H1 (cell line): ENCODE results near the gene PLGRKT. TPM values are rescaled to one million over a fixed set of nuclear protein-coding genes. Genes with fewer than 3 reads are reported as not detected.
"Not testable (repeated sequence)": the region's sequence is repeated elsewhere in the genome, so short reads cannot be mapped to it uniquely, and the experiment has no call there.

Source experiments
- CTCF ChIA-PET: fragments of 300-600 bp; sonication (Branson Sonifier 250); formaldehyde crosslinking; loops from one replicate; lab custom pipeline; 2021; ENCODE audit not compliant: partially characterized antibody; lab: Charles Lee
- POLR2A ChIA-PET: fragments of 300-600 bp; sonication (Branson Sonifier 250); formaldehyde crosslinking; loops from one replicate; lab custom pipeline; 2021; ENCODE audit warnings: inconsistent platforms; ENCODE audit not compliant: partially characterized antibody; lab: Charles Lee
- DNase-seq, 2 experiments: peaks; one replicate each; pipeline versions ENCODE4 v3.0.0 to v3.0.0-alpha.2; 2010 to 2022; ENCODE audit warnings: low spot score in 2 of 2, low read depth in 1 of 2, mixed read lengths in 1 of 2
- FAIRE-seq: peaks from 2 replicates; lab custom pipeline; 2011; peaks lifted over from hg19 to GRCh38; lab: Jason Lieb, UNC
- H2AFZ ChIP-seq: 2 replicates; pipeline ENCODE4 v1.8.1; 2012; ENCODE audit warnings: low read length, inconsistent platforms
- H2AK5ac ChIP-seq: 2 replicates; pipeline ENCODE4 v1.6.1; 2013; ENCODE audit warnings: low read depth, low read length
- H2BK120ac ChIP-seq: replicated peaks from 2 replicates; pipeline ENCODE3; 2013; ENCODE audit warnings: low read depth, low read length, inconsistent platforms
- H2BK12ac ChIP-seq: 2 replicates; pipeline ENCODE4 v1.6.1; 2013; ENCODE audit warnings: low read depth, low read length
- H2BK15ac ChIP-seq: 2 replicates; pipeline ENCODE4 v1.6.1; 2013; ENCODE audit warnings: low read length
- H2BK20ac ChIP-seq: 2 replicates; pipeline ENCODE4 v1.6.1; 2013; ENCODE audit warnings: low read length
- H2BK5ac ChIP-seq: 2 replicates; pipeline ENCODE4 v1.6.1; 2013; ENCODE audit warnings: low read depth, low read length
- H3K14ac ChIP-seq: 2 replicates; pipeline ENCODE4 v1.6.1; 2013; ENCODE audit warnings: inconsistent platforms; ENCODE audit not compliant: insufficient read length
- H3K18ac ChIP-seq: 2 replicates; pipeline ENCODE4 v1.6.1; 2013; ENCODE audit warnings: low read length; ENCODE audit errors: extremely low read depth
- H3K23ac ChIP-seq: 2 replicates; pipeline ENCODE4 v1.6.1; 2013; ENCODE audit warnings: inconsistent platforms; ENCODE audit not compliant: insufficient read length
- H3K23me2 ChIP-seq: 2 replicates; pipeline ENCODE4 v1.6.1; 2013; ENCODE audit warnings: low read depth, low read length
- H3K27ac ChIP-seq: 2 replicates; pipeline ENCODE4 v1.6.1; 2011; ENCODE audit warnings: low read depth, low read length, inconsistent platforms
- H3K27me3 ChIP-seq, 4 experiments: replicated peaks in 1 of 4; 1 replicate in 1 of 4; 2 replicates in 3 of 4; pipeline versions ENCODE4 v1.6.1 to v1.8.1; 2011 to 2013; ENCODE audit warnings: low read length in 3 of 4, mild to moderate bottlenecking in 3 of 4, inconsistent platforms in 2 of 4, mixed read lengths in 2 of 4, moderate library complexity in 1 of 4; ENCODE audit not compliant: control insufficient read depth in 3 of 4, insufficient read depth in 3 of 4; ENCODE audit errors: extremely low read depth in 1 of 4
- H3K36me3 ChIP-seq, 4 experiments: 2 replicates each; pipeline versions ENCODE4 v1.6.1 to v1.8.1; 2011 to 2013; ENCODE audit warnings: mild to moderate bottlenecking in 4 of 4, low read length in 3 of 4, moderate library complexity in 2 of 4, control low read depth in 1 of 4, inconsistent platforms in 1 of 4; ENCODE audit not compliant: insufficient read depth in 4 of 4, control insufficient read depth in 2 of 4
- H3K4ac ChIP-seq: replicated peaks from 2 replicates; pipeline ENCODE3; 2013; ENCODE audit warnings: low read length, low read depth, mixed read lengths, inconsistent platforms; ENCODE audit not compliant: insufficient read length
- H3K4me1 ChIP-seq, 4 experiments: replicated peaks in 1 of 4; 1 replicate in 1 of 4; 2 replicates in 3 of 4; pipeline versions ENCODE4 v1.6.1 to v1.8.1; 2011 to 2013; ENCODE audit warnings: low read length in 3 of 4, inconsistent platforms in 2 of 4, mixed read lengths in 1 of 4; ENCODE audit not compliant: insufficient read depth in 4 of 4, control insufficient read depth in 3 of 4
- H3K4me2 ChIP-seq, 2 experiments: 2 replicates each; pipeline versions ENCODE4 v1.6.1 to v1.8.1; 2011 to 2013; ENCODE audit warnings: low read depth in 2 of 2, low read length in 2 of 2, control low read depth in 1 of 2, inconsistent platforms in 1 of 2, mild to moderate bottlenecking in 1 of 2; ENCODE audit not compliant: insufficient read depth in 1 of 2
- H3K4me3 ChIP-seq, 4 experiments: fragments of 200-600, 300-600 bp in 1 of 4; sonication (generic), shearing (Covaris generic), sonication (Bioruptor Twin) in 1 of 4; 2 replicates each; pipeline versions ENCODE4 v1.5.1 to v1.8.1; 2011 to 2016; ENCODE audit warnings: low read length in 4 of 4, low read depth in 3 of 4, control low read depth in 2 of 4, inconsistent platforms in 2 of 4, mild to moderate bottlenecking in 2 of 4, mixed read lengths in 1 of 4, moderate library complexity in 1 of 4; ENCODE audit not compliant: insufficient read depth in 2 of 4; ENCODE audit errors: extremely low read depth in 1 of 4
- H3K56ac ChIP-seq: replicated peaks from 2 replicates; pipeline ENCODE3; 2013; ENCODE audit warnings: low read depth, mild to moderate bottlenecking, mixed read lengths, low read length, inconsistent platforms; ENCODE audit not compliant: insufficient read length
- H3K79me1 ChIP-seq: 2 replicates; pipeline ENCODE4 v1.6.1; 2013; ENCODE audit warnings: low read depth, low read length, control low read depth
- H3K79me2 ChIP-seq, 2 experiments: 2 replicates each; pipeline versions ENCODE4 v1.6.1 to v1.8.1; 2012 to 2013; ENCODE audit warnings: low read length in 2 of 2, mild to moderate bottlenecking in 2 of 2, inconsistent platforms in 1 of 2; ENCODE audit not compliant: insufficient read depth in 2 of 2, control insufficient read depth in 1 of 2
- H3K9ac ChIP-seq, 4 experiments: replicated peaks in 1 of 4; 1 replicate in 1 of 4; 2 replicates in 3 of 4; pipeline versions ENCODE4 v1.6.1 to v1.8.1; 2011 to 2013; ENCODE audit warnings: low read depth in 3 of 4, low read length in 3 of 4, control low read depth in 2 of 4, mild to moderate bottlenecking in 2 of 4, moderate library complexity in 2 of 4, inconsistent platforms in 1 of 4; ENCODE audit errors: extremely low read depth in 1 of 4
- H3K9me3 ChIP-seq, 2 experiments: 2 replicates each; pipeline versions ENCODE4 v1.6.1 to v1.8.1; 2012 to 2013; ENCODE audit warnings: mild to moderate bottlenecking in 2 of 2, moderate library complexity in 2 of 2, control low read depth in 1 of 2, inconsistent platforms in 1 of 2, low read depth in 1 of 2, low read length in 1 of 2, mixed read lengths in 1 of 2; ENCODE audit not compliant: insufficient read depth in 2 of 2
- H4K20me1 ChIP-seq, 2 experiments: replicated peaks in 1 of 2; 2 replicates each; pipeline versions ENCODE3 to v1.8.1; 2011 to 2013; ENCODE audit warnings: inconsistent platforms in 2 of 2, low read length in 2 of 2, mild to moderate bottlenecking in 1 of 2; ENCODE audit not compliant: insufficient read depth in 2 of 2, control insufficient read depth in 1 of 2
- H4K5ac ChIP-seq: 2 replicates; pipeline ENCODE4 v1.6.1; 2013; ENCODE audit warnings: low read length, low read depth, mixed read lengths, inconsistent platforms; ENCODE audit not compliant: insufficient read length
- H4K8ac ChIP-seq: 2 replicates; pipeline ENCODE4 v1.8.0; 2013; ENCODE audit warnings: mild to moderate bottlenecking, moderate library complexity, low read length, inconsistent platforms; ENCODE audit not compliant: insufficient read depth; ENCODE audit errors: extremely low read depth
- H4K91ac ChIP-seq: replicated peaks from 2 replicates; pipeline ENCODE3; 2013; ENCODE audit warnings: low read length, mixed read lengths, inconsistent platforms; ENCODE audit not compliant: insufficient read length
- WGBS, 2 experiments: shearing (Covaris generic) in 1 of 2; methylation state at CpG; one replicate each; pipeline versions ENCODE4 v1.1.6 to v1.1.7; 2013 to 2015; ENCODE audit warnings: low lambda C conversion rate in 2 of 2, mixed read lengths in 2 of 2, inconsistent platforms in 1 of 2, low coverage in 1 of 2, missing lambda C conversion rate in 1 of 2; ENCODE audit not compliant: insufficient replicate concordance in 2 of 2, insufficient coverage in 1 of 2, insufficient read length in 1 of 2; ENCODE audit errors: extremely low coverage in 1 of 2, missing lambda C conversion rate in 1 of 2; 5-methylcytosine and 5-hydroxymethylcytosine counted together
- polyA plus RNA-seq, 7 experiments: library from polyadenylated mRNA; depleted of rRNA in 3 of 7; stranded (reverse) in 5 of 7; unstranded in 2 of 7; fragments of >200 nt in 5 of 7; fragments of 200-250 nt in 2 of 7; gene quantifications; 1 replicate in 5 of 7; 2 replicates in 1 of 7; 4 replicates in 1 of 7; pipeline versions ENCODE4 v1.2.1 to v1.2.3, GENCODE V29; 2011 to 2013; ENCODE audit warnings: missing spikeins in 2 of 7, mixed read lengths in 2 of 7
- total RNA-seq: library from RNA; stranded (reverse); fragmentation: NEBNext Ultra II Directional; extraction: Animal tissue kit (Norgen Biotek cat#: 25700); gene quantifications from 2 replicates; pipeline ENCODE4 v1.2.1, GENCODE V29; 2021

The PLGRKT gene
- total and polyA plus RNA-seq, 2 of the 8 experiments (the other 6 are each of a cell fraction or from before 2014, with no cell fraction given), result 5.4 to 15.7 TPM

- H2BK5ac ChIP-seq, H3K4ac ChIP-seq, H4K8ac ChIP-seq, H3K23ac ChIP-seq, H2AK5ac ChIP-seq, CTCF ChIA-PET, H3K27ac ChIP-seq, H4K20me1 ChIP-seq, H3K4me1 ChIP-seq, H3K9ac ChIP-seq, H3K18ac ChIP-seq, POLR2A ChIA-PET, H2BK20ac ChIP-seq, H2BK15ac ChIP-seq, H3K27me3 ChIP-seq, FAIRE-seq, DNase-seq, H3K79me2 ChIP-seq, H3K23me2 ChIP-seq, H3K56ac ChIP-seq, H3K14ac ChIP-seq, H4K91ac ChIP-seq, H3K4me3 ChIP-seq, H2BK120ac ChIP-seq, H3K79me1 ChIP-seq, H2BK12ac ChIP-seq, H4K5ac ChIP-seq, H3K4me2 ChIP-seq, H2AFZ ChIP-seq: not testable (repeated sequence)
- 94% methylated on average over 20 of the region's 26 CpGs; no CpG with 5 or more reads in 1 of the 2 experiments for WGBS, 2 experiments
- H3K36me3 ChIP-seq, result peaks cover 3 to 24% (median 5%) of the 10 kb centered on the region in 4 experiments; a peak in 5 of 8 replicates
- peaks cover 3 to 27% of the 10 kb centered on the region in 2 experiments; a peak in 2 of 4 replicates for H3K9me3 ChIP-seq
Measured at GRCh38 chr9:5433328-5433727, 4.4 kb downstream of the PLGRKT start.

- 91% methylated on average over 19 of the region's 24 CpGs; no CpG with 5 or more reads in 1 of the 2 experiments for WGBS, 2 experiments
- CTCF ChIA-PET, H2BK20ac ChIP-seq: not testable (repeated sequence)
Measured at GRCh38 chr9:5432890-5433289, 4.8 kb downstream of the PLGRKT start.

More at GRCh38 chr9:5432890-5433289, 4.8 kb downstream of the PLGRKT start:
- H3K23ac ChIP-seq, H2BK5ac ChIP-seq, H2AK5ac ChIP-seq, H2AFZ ChIP-seq, H4K5ac ChIP-seq, H2BK15ac ChIP-seq, H3K18ac ChIP-seq, H3K9ac ChIP-seq, H3K23me2 ChIP-seq, FAIRE-seq, H2BK120ac ChIP-seq, H2BK12ac ChIP-seq, H3K4ac ChIP-seq, H3K79me2 ChIP-seq, H3K4me2 ChIP-seq, H3K79me1 ChIP-seq, H4K8ac ChIP-seq, H3K27ac ChIP-seq, H3K56ac ChIP-seq, H3K4me1 ChIP-seq, H4K20me1 ChIP-seq, POLR2A ChIA-PET, H3K27me3 ChIP-seq, H3K14ac ChIP-seq, H3K4me3 ChIP-seq, H4K91ac ChIP-seq, DNase-seq: not testable (repeated sequence)
- peaks cover 3 to 24% (median 5%) of the 10 kb centered on the region in 4 experiments; a peak in 5 of 8 replicates for H3K36me3 ChIP-seq
- peaks cover 3 to 27% of the 10 kb centered on the region in 2 experiments; a peak in 2 of 4 replicates for H3K9me3 ChIP-seq
